ENCODE data around the gene SPECC1L.
A peak's percentile ranks its signal among the peaks of the same experiment; 100 is the strongest.

Gene SPECC1L

DNA sequence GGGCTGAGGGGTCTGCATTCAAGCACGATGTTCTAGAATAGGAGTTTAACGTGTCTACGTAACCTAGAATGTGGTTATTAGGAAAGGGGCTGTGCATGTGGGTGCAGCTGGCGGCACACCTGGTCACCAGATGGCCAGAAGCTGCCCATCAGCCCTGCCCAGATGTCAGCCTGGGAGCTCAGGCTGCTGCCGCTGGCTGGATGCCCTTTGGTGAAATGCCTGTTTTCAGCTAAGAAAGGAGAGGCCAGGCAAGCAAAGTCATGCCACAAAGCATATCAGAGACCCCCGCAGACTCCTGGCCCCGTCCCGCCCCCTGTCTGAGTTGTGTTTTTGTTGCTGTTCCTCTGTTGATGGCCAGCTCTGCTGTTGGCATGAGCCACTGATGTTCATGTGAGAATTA, 145.5 kb downstream of the SPECC1L start:
- no peak for DNase-seq

DNA sequence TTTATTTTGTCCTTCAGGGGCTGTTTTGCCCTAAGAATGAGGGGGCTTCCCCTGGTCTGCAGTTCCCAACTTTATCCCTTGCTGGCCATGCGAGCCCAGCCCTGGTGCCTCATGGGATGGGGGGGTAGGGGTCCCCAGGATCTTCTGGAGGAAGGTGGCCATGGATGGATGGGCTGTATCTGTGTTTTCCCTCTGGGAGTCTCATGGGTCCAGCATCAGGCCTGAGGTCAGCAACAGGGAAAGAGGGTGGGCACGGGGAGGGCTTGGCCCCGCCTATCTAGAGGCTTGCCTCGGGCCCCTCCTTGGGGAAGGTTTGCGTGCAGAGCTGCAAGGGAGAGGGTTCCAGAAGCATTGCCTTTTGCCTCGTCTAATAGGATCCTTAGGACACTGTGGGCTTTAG, 146.0 kb downstream of the SPECC1L start:
- no peak for DNase-seq

DNA sequence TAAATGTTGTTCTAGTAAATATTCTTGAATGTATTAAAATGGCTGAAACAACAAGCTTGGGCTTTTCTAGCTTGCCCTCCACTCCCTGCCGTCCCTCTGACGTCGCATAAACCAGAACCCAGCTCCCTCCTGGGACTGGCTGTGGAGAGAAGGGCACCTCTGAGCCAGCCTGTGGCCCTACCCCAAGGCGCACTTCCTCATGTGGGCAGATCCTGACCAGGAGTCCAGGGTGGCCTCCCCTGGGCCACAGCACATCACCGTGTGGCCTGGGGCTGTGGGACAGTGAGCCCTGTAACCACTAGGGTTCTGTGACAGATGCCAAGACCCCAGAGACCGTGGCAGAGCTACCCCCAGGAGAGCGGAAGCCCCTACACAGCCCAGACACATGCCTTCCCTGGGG, 146.6 kb downstream of the SPECC1L start:
- no peak for DNase-seq

DNA sequence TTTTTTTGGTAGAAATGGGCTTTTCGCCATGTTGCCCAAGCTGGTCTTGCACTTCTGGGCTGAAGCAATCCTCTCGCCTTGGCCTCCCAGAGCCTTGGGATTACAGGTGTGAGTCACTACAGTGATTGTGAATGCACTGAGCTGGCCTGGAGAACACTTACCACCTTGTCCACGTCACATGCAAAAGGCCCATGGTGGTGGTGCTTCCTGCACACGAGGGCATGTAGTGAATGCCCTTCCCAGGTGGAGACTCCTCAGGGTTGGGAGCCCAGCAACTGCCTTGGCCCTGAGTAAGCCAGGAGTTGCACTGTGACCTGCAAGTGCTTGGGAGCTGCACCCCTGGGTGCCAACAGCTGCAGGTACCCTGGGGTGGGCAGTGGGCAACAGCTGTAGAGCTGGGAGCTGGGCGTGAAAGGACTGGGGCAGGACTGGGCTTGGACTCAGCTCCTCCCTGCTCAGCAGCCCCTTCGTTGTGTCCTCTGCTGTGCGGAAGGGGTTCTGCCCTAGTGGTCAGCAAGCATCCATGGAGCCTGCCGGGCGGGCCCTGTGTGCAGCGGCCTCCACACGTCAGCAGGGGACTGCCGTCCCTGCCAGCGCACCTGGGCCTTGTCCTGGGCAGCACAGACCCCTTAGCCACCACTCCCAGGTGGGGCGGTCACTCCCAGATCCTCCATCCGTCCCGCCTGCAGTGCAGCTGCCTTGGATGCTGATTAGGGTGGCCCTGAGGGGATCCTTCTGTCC, 147.4 kb downstream of the SPECC1L start:
- no peak for DNase-seq

DNA sequence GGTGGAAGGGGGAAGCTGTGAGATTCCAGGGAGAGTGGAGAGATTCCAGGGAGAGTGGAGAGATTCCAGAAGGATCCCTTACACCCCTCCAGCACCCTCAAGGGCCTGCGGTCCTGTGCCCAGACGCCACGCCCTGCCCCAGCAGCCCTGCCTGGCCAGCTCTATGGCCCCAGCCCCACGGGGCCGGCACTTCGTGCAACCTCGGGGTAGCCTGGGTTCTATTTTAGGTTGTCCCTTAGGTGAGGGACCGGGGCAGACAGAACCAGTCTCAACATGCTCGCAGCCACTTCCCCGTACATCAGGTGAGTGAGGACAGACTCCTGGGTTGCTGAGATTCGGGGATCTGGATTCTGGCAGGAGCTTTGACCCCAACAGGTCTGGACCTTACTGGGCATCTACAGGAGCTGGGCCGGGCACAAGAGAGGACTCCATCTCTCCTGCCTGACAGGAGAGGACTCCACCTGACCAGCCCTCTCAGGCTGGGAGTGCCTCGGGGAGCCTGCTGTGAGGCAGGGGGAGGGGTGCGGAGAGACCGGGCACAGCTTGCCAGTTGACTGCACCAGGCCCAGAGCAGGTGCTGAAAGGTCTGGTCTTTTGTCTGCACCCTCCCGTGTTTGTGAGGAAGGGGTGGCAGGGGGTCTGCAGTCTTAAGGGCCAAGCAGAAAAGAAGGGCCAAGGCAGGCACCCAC, 148.3 kb downstream of the SPECC1L start:
- no peak for DNase-seq

DNA sequence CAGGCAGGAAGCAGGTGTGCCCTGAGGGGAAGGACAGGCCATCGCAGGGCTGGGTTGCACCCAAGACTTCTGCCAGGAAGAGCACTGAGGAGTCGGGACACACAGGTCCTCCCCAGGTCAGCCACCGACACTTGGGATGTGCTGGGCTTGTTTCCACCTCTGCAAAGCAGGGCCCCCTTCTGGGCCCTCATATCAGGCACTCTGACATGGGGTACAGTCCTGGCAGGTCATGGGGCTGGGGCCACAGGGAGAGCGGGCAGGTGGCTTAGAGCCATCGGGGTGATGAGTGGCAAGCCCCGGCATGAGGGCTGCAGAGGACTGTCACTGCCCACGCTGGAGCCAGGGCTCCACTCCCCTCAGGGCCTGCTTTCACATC, 148.8 kb downstream of the SPECC1L start:
- no peak for DNase-seq

DNA sequence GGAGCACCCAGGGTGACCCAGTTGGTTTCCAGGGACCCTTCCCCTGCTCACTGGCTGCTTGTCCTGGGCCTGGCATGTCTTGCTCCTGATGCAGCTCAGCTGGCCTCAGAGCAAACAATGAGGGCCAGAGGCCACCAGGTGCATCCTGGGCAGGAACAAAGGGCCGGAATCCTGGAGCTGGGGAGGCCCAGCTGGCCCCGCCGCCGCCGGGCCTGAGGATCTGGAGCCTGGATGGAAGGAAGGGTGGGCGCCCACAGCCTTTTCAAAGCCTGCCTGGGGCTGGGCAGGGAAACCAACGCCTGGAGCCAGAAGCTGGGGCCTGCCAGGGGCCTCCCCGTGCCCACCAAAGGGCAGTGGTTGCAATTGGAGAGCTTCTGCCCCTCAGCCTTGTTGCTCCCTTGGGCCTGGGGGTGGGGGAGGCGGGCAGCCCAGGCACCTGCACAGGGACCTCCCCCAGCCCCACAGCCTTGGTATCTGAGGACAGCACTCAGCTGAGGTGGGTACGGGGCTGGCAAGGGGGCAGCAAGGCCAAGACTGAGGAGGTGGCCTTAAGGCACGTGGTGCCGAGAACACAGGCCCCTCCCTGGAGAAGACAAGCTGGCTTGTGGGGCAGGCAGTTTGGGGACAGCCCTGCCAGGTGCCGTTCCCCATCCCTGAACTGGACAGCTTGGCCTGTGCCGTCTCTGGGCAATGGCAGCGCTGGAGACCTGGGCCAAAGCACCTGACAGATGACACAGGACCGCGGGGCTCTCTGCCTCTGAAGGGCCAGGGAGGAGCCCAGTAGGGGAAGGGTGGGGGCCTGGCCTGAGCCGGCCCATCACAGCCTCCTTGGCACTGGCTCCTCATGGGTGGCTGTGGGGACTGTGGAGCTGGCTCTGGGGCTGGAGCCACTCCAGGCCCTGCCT, 149.7 kb downstream of the SPECC1L start:
- DNase-seq = no peak

DNA sequence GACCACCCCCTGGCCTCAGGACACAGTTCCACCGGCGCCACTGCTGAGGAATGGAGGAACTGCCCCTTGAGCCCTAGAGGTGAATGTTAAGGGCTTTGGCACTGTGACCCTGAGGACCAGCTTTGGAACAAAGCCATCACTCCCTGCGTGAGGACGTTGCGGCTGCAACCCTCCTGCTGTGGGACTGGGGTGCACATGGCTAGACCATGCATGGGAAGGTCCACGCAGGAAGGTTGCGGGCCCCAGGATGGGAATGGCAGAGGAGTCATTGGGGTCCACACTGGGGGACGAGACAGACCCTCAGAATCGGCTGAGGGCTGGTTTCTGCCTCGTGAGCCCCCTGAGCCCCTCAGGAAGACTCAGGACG, 150.3 kb downstream of the SPECC1L start:
- no peak for DNase-seq

DNA sequence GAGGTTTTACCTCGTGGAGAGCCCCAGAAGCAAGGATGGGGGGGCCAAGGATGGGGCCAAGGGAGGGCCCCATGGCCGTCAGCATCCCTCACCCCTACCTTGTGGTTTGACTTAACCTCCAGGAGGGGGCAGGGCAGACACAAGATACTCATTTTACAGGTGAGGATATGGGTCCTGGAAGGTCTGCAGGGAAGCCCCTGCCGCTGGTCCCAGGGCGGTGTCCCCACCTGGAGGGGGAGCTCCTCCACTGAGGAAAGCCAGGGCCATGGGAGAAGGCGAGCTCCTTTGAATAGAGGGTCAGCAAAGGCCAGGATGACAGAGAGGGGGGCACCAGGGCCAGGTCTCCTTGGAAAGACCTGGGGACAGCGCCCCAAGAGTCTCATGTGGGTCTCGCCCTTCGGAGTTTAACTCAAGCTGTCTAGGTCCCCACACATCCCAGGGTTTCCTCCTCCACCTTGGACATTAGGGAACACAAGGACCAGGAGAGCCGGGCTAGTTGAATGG, 150.8 kb downstream of the SPECC1L start:
- DNase-seq = peak in 1 of 4 experiments; percentile 32

DNA sequence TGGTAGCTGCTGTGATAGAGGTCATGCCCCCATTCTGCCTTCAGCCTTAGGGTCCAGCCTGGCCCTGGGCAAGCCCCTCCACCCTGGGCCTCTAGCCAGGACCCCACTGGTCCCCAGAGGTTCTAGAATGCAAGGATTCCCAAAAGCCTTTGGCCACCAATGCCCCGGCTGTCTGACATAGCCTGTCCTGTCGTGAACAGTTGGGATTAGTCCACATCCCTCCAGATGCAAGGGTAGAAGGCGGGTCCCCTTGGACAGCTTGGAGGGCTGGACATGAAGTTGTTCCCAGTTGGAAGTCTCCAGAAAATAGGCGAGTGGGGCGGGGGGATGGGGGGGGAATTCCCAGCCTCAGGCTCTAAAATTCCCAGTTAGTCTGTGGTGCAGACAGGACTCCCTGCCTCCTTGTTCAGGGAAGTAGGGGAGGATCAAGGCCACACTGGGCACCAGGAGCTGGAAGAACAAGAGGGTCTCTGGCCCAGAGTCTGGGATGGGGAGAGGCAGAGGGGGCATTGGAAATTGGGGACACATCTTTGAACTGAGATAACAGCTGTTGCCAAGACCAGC, 151.6 kb downstream of the SPECC1L start:
- DNase-seq = no peak

DNA sequence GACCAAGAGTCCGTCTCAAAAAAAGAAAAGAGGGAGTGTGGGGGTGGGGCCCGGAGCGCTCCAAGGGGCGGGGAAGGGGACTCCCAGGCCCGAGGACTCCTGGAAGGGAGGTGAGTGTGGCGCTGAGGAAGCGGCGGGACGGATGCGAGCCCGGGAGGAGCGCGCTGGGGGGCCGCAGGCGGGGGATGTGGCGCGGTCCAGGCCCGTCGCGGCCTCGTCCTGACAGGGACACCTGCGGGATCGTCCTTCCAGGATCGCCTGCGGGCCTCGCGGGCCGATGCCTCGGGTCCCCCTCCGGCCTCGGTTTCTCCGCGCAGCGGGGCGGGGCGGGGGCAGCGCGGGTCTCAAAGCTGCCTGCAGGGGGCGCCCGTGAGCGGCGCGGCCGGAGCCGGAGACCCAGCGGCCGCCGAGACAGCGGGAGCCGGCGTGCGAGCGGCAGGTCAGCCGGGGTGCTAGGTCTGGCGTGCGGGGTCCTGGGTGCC, 152.9 kb downstream of the SPECC1L start:
- DNase-seq = peak; percentile 32 to 61 (median 45)

DNA sequence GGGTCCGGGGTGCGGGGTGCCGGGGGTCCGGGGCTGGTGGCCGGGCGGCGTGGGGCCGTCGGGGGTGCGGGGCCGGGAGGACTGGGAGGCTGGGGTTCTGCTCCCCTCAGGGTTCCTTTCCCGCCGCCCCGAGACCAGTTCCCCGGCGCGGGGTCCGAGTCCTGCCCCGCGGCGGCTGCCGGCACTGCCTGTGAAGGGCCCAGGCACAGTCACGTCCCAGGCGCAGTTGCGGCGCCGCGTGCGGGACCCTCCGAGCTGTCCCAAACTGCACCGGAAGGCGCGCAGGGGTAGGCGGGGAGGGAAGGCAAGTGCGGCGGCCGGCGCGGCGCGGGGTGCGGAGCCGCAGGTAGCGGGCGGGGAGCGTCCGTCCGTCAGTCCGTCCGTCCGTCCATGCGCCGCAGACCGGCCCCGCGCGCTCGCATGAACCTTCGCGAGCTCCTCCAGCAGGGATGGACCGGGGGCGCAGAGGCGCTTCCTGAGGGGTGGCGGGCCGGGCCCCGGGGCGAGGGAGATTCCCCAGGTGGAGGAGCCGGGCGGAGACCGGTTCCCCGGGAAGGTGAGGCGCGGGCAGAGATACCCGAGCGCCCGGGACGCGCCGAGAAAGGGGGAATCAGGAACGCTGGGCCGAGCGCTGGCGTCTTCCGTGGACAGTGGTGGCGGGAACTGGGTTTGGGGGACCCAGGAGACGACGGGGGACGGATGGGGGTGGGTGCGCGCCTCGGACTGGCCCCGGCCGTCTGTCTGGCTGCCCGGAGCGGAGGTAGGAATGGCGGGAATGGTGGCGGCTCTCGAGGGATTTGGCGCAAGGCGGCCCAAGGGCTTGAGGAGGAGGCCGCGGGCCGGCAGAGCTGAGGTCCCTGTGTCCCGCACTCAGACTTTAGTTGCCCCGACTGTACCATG, 153.6 kb downstream of the SPECC1L start:
- DNase-seq = peak in 1 of 4 experiments; percentile 42

DNA sequence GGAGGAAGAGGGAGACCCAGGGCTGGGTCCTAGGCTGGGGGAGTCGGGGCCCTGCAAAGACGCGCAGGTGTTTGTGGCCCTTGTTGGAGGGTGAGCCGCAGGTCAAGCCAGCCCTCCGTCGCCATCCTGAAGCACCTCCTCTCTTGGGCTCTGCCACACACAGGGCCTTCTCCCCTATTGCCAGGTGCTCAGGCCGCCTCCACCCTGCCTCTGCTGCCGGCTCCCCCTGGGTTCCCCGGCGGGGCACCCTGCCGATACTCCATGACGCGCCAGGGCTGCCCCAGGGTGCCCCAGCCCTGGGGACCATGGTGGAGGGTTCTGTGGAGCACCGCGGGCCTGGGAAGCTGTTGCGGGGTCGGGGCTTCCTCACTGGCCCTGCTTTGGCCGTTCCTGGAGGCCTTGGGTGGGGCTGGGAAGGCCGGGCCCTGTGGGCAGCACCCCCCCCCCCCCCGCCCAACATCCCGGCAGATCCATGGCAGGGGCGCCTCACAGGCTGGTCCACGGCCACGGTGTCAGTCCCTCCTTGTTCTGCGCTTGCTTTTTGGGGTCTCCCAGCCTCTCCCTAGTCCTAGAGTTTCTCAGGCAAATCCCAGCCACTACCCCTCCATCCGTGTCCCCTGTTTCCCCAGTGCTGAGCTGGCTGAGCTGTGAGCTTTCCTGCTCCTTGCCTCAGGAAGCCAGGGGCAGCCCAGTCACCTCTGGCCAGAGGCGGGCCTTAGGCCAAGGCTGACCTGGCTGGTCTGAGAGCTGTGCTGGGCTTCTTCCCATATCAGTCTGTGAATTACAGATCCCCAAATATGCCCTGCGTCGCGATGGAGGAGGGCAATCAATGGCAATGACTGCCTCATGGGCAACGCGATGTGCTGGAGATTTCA, 154.5 kb downstream of the SPECC1L start:
- no peak for DNase-seq

DNA sequence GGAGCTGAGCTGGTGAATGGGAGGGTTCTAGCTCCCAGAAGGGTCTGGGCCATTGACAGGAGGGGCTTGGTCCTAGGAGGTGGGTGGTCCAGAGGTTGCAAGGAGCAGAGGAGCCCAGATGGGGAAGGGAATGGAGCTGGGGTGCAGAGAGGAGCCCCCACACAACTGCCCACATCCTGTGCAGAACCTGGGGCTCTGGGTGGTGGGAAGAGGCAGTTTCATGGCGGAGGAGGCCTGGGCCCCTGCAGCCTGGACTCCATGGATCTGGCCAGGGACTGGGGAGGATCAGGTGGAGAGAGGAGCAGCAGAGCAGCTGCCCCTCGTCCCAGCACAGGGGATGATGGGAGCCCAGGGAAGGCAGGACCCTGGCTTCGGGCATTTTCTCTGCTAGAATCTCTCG, 155.8 kb downstream of the SPECC1L start:
- DNase-seq = no peak

DNA sequence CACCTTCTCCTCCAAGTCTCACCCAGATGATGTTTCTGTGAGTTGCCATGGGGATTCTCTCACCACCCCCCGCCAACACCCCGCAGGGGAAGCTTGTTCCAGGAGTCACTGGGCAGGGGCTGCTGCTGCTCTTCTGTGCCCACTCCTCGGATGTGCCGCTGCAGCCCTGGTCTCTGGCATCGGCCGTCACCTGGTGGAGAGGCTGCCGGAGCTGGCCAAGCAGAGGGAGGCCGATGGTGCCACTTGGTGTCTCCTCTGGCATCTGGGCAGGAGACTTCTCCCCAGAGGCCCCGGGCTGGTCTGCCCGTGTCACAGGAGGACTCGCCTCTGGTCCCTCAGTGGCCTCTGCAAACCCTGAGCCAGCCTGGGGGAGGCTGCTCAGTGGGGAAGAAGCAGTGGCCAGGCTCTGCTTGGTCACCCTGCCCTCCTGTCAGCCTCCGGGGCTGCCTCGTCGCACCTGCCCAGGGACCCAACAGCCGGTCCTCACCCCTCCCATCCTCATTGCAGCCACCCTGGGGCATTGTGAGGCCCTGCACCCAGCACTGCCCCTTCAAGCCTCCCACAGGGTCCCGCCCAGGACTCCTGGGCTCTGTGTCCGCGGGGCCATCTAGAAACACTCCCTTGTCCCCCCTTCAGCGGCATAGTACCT, 156.3 kb downstream of the SPECC1L start:
- no peak for DNase-seq

DNA sequence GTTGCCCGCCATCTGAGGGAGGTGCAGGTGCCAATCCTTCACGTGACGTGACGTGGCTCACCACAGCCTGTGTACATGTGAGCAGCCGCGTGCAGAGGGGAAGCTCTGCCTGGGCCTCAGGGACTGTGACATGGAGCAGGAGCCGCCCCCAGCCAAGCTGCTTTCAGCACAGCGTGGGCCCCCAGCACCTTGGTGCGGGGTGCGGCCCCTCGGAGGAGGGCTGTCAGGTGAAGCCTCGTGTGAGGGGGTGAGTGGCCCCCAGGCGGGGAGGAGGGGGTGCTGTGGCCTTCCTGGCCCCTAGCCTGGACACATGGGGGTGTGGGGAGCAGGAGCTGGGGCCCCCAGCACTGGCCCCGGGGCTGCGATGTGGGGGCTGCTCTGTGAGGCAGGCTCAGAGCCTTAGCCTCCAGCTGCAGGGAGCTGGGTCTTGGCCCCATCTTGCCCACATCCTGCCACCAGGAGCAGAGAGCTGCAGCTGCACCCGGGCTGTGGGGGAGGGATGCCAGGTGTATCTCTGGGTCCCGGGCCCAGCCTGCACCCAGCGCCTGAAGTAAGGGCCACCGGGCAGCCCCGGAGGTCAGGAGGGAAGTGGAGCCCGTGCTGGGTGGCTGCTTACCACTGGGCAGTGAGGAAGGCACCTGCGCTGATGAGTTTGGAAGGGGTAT, 157.0 kb downstream of the SPECC1L start, which contains the start of gene ADORA2A:
ADORA2A (plus strand) TSS at position 100 of the 665 bp plus-strand sequence. CDS start 5,806 bp downstream, outside the sequence.
- DNase-seq = peak; percentile 21 to 71 (median 56)

DNA sequence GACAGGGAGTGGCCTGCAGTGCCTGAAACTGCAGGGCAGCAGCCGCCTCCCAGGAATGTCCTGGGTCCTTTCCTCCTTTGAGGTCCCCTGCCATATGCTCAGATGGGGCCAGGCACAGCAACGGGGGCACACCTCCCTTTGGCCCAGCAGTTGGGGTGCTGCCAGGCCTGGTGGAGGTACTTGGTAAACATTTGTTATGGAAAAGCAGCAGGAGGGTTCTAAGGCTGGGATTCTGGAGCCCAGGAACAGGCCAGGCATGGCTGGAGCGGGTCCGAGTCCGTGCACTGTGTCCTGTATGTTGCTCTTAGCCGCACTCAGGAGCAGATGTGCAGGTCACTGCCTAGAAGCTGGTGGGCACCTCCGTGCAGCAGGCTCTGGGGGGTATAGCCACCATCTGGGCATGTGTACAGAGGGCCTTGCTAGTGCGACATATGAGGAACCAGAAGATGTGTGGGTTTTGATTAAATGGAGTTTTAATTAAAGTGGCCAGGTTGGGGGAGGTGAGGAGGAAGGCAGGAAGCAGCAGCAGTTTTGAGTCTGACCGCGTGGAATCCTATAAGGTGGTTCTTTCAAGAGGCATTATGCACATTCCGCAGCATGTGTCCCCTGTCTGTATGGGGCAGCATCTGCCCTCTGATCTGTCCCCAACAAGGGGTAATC, 158.2 kb downstream of the SPECC1L start:
- no peak for DNase-seq

DNA sequence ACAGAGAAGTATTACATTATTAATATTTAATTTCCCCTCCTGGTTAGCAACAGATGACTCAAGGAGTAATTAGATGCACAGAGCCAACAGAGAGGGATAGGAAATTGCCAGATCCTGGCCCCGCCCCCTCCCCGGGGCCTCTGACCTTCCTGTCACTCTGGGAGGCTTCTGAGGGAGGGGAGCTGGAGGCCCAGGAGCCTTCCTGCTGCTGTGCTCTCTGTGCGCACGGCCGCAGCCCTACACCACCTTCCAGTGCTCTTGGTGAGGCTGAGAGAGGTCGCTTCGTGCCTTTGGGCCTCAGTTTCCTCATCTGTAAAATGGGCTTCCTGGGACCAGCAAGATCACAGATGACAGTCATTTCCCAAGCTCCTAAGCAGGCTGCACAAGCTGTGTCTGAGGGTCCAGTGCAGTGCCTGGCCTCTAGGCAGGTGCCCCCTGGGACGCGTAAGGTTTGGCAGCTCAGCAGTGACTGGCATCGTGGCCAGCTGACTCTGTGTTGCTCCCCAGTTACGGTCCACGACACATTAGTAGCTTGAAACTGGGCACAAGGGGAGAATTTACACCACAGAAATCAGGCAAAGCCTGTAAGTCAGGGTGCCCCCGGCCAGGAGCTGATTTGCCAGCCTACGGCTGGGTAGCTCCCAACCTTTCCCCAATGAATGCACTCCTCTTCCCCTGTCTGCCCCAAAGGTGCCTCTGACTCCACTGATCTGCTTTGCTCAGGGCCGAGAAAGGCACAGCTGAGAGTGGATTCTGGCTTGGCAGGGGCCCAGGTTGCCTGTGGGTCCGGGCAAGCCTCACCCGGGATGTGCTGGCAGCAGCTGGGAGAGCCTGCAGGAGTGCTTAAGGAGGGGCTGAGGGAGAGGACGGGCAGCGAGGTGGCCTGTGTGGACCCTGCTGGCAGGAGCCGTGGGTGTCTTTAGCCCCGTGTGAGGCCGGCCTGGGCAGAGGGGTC, 159.1 kb downstream of the SPECC1L start:
- DNase-seq = peak in 1 of 4 experiments; percentile 48

Data from activated naive CD4-positive, alpha-beta T cell (primary cell).